Pancreas (tissue), 10 donors: ENCODE measurements around the gene TEC. TPM values are rescaled to one million over a fixed set of nuclear protein-coding genes. Genes with fewer than 3 reads are reported as not detected.

Experiments
- ATAC-seq, 4 donors: fragments of 200-7000 bp; cut with Tn5 transposase; one replicate each; pipeline versions ENCODE4 v1.8.0 to v1.9.1; 2020; ENCODE audit warnings: mild to moderate bottlenecking in 4 of 4, moderate library complexity in 4 of 4
- DNase-seq, 6 donors: peaks; one replicate each; pipeline ENCODE4 v3.0.0-alpha.2; 2020
- FAIRE-seq: peaks from 2 replicates; lab custom pipeline; 2012; peaks lifted over from hg19 to GRCh38; lab: Jason Lieb, UNC
- H3K27ac ChIP-seq, 4 donors: fragments of 200-600 bp; sonication (generic); 1 replicate in 3 of 4; 2 replicates in 1 of 4; pipeline versions ENCODE4 v1.5.0 to v1.8.0; 2020
- H3K27me3 ChIP-seq, 4 donors: fragments of 200-600 bp; one replicate each; pipeline ENCODE4 v1.8.0; 2021
- H3K36me3 ChIP-seq, 3 donors: fragments of 200-600 bp; sonication (generic) in 1 of 3; one replicate each; pipeline versions ENCODE4 v1.5.0 to v1.8.0; 2020 to 2021
- H3K4me1 ChIP-seq, 3 donors: fragments of 200-600 bp; one replicate each; pipeline ENCODE4 v1.8.0; 2021
- H3K4me3 ChIP-seq, 4 donors: fragments of 200-600 bp; sonication (generic) in 2 of 4; one replicate each; pipeline versions ENCODE4 v1.5.0 to v1.8.0; 2020 to 2021
- H3K9me3 ChIP-seq, 4 donors: fragments of 200-600 bp; one replicate each; pipeline ENCODE4 v1.8.0; 2021
- WGBS, 2 donors: extraction: QIAGEN DNeasy Blood & Tissue Kit; methylation state at CpG; one replicate each; pipeline ENCODE4 v1.1.7; 2013; 5-methylcytosine and 5-hydroxymethylcytosine counted together
- intact Hi-C, 3 donors: fragments of 100-400 bp; cut with DNase I; formaldehyde crosslinking; loops; one replicate each; pipeline versions ENCODE4 v1.11.1 to v1.14.2; 2022
- polyA plus RNA-seq, 2 donors: library from polyadenylated mRNA; stranded (reverse); fragments of 200-250 nt; gene quantifications; one replicate each; pipeline ENCODE4 v1.2.3, GENCODE V29; 2013
- total RNA-seq, 6 donors: library from RNA; stranded (reverse); fragmentation: NEBNext Ultra II Directional in 4 of 6; extraction: Animal tissue kit (Norgen Biotek cat#: 25700) in 4 of 6; gene quantifications; one replicate each; pipeline versions ENCODE4 v1.2.1 to v1.2.4, GENCODE V29; 2021 to 2023
- TF ChIP-seq, protein P1 (sequence below), 4 donors: fragments of 200-600 bp; sonication (generic) in 3 of 4; IDR thresholded peaks; one replicate each; pipeline versions ENCODE4 v1.5.0 to v1.8.0; 2021; ENCODE audit warnings: antibody characterized with exemption in 4 of 4
- donor health status: healthy with polysubstance abuse.
- donor health status: DM: no; HTN: no; CAD: no; lungs with moderate emphysema.
- donor health status: DM: no; HTN: no; CAD: no.
- donor health status: control.
- donor health status: control.
- donor health status: Bipolar disorder and iron deficiency.
- donor health status: DM: yes; HTN: yes; CAD: no.
- donor health status: DM: no; HTN: no; CAD: no.
- donor health status: DM: no; HTN: no; CAD: no.
- donor health status: DM: yes; HTN: yes; CAD: no.

TEC gene
- total and polyA plus RNA-seq, 8 donors, result 0.49 to 3.0 (median 0.97) TPM

DNA sequence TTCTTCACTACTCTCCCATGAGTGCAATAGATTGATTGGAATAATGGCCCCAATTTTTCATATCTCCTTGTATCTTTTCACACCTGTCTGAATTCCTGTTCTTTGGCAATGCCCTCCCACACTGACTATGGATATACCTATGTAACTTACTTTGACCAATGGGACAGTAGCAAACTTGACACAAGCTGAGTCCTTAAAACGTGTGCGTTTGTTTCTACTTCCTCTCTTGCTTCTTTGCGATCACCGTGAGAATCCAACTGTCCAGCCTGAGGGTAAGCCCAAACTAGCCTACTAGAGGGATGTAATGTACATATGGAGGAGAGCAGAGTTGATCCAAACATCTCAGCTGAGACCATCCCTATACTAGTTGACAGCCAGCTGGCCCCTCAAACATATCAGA lies 19.3 kb downstream of the TEC start:
- 83 to 95% methylated on average over 4 of the region's 4 CpGs for WGBS, 2 donors
- FAIRE-seq, result no peak

DNA sequence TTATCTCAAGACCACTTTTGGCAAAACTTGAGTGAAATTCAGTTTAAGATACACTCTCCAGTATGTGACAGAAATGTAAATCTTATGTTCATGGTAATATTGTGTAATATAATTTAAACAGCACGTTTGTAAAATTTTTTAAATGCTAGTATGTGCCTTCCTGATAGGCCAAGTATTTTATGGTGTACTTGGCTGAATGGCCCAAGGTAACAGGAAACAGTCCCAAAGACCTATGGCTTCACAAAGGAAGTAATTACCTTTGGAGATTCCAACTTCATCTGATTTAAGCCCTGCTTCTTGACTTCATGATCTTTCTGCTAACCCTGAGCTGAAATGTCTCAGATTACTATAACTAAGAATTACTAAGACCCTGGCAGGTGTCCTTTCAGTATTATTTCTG lies 20.3 kb downstream of the TEC start:
- Histone ChIP-seq H3K27me3 (no peaks in the 10 kb centered on the region), H3K4me3 (no peak overlapping the region), H3K4me1 (peaks cover 0 to 4% (median 0%) of the 10 kb centered on the region in 3 donors), H3K27ac (no peak overlapping the region), H3K9me3 (no peaks in the 10 kb centered on the region), H3K36me3 (no peaks in the 10 kb centered on the region)
- intact Hi-C loops, result no loop called here
- no peak for DNase-seq
- no peak for ATAC-seq
- WGBS, 2 donors, result 49 to 51% methylated on average over 1 of the region's 1 CpG
- no peak for FAIRE-seq
- TF ChIP-seq, protein P1, sequence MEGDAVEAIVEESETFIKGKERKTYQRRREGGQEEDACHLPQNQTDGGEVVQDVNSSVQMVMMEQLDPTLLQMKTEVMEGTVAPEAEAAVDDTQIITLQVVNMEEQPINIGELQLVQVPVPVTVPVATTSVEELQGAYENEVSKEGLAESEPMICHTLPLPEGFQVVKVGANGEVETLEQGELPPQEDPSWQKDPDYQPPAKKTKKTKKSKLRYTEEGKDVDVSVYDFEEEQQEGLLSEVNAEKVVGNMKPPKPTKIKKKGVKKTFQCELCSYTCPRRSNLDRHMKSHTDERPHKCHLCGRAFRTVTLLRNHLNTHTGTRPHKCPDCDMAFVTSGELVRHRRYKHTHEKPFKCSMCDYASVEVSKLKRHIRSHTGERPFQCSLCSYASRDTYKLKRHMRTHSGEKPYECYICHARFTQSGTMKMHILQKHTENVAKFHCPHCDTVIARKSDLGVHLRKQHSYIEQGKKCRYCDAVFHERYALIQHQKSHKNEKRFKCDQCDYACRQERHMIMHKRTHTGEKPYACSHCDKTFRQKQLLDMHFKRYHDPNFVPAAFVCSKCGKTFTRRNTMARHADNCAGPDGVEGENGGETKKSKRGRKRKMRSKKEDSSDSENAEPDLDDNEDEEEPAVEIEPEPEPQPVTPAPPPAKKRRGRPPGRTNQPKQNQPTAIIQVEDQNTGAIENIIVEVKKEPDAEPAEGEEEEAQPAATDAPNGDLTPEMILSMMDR (IDR thresholded peaks at IDR 0.05), result no peak

More for the DNA sequence above, 19.3 kb downstream of the TEC start:
- Histone ChIP-seq H3K4me1 (peaks cover 0 to 4% (median 0%) of the 10 kb centered on the region in 3 donors), H3K36me3 (no peaks in the 10 kb centered on the region), H3K27ac (no peak overlapping the region), H3K27me3 (no peaks in the 10 kb centered on the region), H3K4me3 (no peak overlapping the region), H3K9me3 (no peaks in the 10 kb centered on the region)
- ATAC-seq (no peak), DNase-seq (no peak)
- intact Hi-C loops, result no loop called here
- TF ChIP-seq, protein P1 (IDR thresholded peaks at IDR 0.05), result no peak

DNA sequence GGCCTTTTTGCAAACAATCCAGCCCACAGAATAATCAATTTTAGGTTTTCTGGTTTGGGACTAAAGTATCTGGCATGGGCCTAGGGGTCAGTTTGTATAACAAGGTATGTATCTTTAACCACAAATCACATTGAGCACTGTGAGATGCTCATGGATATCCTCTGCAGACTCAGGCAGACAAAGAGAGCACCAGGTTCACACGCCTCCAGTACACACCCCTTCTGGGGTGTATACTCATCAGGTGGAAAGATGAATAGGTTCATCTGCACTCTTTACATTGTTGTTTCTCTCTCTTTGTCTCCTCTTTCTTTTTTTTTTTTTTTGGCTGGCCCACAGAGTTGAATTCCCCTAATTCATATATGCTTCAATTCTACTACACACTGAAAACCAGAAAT lies 21.1 kb downstream of the TEC start:
- intact Hi-C loops, result no loop called here
- Histone ChIP-seq H3K4me1 (no peaks in the 10 kb centered on the region), H3K36me3 (no peaks in the 10 kb centered on the region), H3K4me3 (no peak overlapping the region), H3K27ac (no peak overlapping the region), H3K27me3 (no peaks in the 10 kb centered on the region), H3K9me3 (no peaks in the 10 kb centered on the region)
- ATAC-seq (no peak), FAIRE-seq (no peak), DNase-seq (no peak)
- TF ChIP-seq, protein P1 (IDR thresholded peaks at IDR 0.05), result no peak
- 91 to 95% methylated on average over 1 of the region's 1 CpG for WGBS, 2 donors

DNA sequence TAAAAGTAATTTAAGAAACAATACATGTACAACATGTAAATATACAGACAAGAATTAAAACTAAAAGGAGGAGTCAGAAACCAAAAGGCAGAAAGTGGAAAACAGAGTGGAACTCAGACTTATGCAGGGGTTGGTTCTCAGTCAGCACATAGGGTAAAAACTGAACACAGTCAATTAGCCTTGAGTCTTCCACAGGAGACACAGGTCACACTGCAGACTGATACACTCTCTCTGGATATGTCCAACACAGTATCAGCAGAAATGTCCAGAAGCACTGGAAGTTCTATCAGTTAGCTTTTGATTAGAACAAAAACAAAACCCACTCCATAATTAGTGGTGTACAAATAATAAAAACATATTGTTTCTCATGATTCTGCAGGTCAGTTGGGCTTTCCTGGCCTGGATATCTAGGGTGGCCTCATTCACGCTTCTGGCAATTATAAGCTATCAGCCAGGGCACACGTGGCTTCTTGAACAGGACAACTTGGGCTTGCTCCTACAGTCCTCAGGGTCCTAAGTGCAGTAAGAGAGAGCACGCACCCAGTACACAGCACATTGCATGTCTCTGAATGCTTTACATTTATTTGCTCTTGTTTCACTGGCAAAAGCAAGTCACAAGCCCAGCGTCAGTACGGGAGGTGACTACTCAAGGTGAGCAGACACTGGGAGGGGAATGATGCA lies 21.6 kb downstream of the TEC start:
- FAIRE-seq (no peak), DNase-seq (no peak), ATAC-seq (no peak)
- H3K4me3 ChIP-seq, result no peak overlapping the region
- WGBS, 2 donors, result 82 to 89% methylated on average over 5 of the region's 5 CpGs
- no peaks in the 10 kb centered on the region for H3K9me3 ChIP-seq
- no peak overlapping the region for H3K27ac ChIP-seq
- TF ChIP-seq, protein P1 (IDR thresholded peaks at IDR 0.05), result no peak
- no peaks in the 10 kb centered on the region for H3K27me3 ChIP-seq
- H3K36me3 ChIP-seq, result no peaks in the 10 kb centered on the region
- intact Hi-C loops, result no loop called here
- no peaks in the 10 kb centered on the region for H3K4me1 ChIP-seq

DNA sequence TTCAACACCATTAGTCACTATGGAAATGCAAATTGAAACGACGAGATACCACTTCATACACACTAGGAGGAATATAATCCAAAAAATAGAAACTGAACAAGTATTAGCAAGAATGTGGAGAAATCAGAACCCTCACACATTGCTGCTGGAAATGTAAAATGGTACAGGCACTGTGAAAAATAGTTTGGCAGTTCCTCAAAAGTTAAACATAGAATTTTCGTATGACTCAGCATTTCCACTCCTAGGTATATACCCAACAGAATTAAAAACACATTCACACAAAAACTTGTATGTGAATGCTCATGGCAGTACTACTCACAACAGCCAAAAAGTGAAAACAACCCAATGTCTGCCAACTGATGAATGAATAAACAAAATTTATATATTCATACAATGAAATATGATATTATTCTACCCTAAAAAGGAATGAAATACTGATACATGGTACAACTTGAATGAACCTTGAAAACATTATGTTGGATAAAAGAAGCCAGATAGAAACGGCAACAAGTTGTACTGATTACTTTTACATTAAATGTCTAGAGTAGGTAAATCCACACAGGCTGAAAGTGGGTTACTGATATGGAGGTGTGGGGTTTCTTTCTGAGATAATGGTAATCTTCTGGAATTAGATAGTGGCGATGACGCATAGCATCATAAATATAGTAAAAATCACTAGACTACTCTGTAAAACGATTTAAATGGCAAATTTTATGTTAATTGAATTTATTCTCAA lies 22.3 kb downstream of the TEC start:
- FAIRE-seq (no peak), ATAC-seq (peak in 1 of 4 donors; percentile 15), DNase-seq (no peak)
- H3K27me3 ChIP-seq, result no peaks in the 10 kb centered on the region
- H3K27ac ChIP-seq, result no peak overlapping the region
- H3K36me3 ChIP-seq, result no peaks in the 10 kb centered on the region
- no peak overlapping the region for H3K4me3 ChIP-seq
- TF ChIP-seq, protein P1 (IDR thresholded peaks at IDR 0.05), result no peak
- intact Hi-C loops, result no loop called here
- 73 to 76% methylated on average over 7 of the region's 7 CpGs for WGBS, 2 donors
- no peaks in the 10 kb centered on the region for H3K4me1 ChIP-seq
- H3K9me3 ChIP-seq, result no peaks in the 10 kb centered on the region
